ENCODE measurements around the gene STAP2.
A peak's percentile ranks its signal among the peaks of the same experiment; 100 is the strongest.

Gene STAP2

DNA sequence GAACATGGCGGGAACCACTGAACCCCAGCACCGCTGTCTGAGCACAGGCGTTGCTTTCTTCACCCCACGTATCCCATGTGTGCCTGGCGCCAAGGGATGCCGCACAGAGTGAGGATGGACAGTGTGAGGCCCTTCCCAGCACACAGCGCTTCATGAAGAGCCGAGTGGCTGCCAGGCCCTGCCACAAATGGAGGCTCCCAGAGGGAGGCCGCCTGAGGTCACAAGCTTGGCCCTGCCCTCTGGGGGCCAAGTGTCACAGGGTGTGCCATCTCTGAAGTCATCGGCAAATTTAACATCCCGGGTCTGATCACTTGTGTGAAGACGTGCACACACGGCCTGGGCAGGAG, 29.1 kb upstream of the STAP2 start:
- Histone ChIP-seq H3K27me3 (replicated peaks; ENCODE audit: control insufficient read depth, insufficient read depth, low read length) (no peaks in the 10 kb centered on the region), H3K36me3 (ENCODE audit: control insufficient read depth, insufficient read depth, low read length) (peaks cover 32% of the 10 kb centered on the region), H3K4me3 (replicated peaks; ENCODE audit: low read depth, low read length) (no peak overlapping the region)
- TF ChIP-seq CTCF (IDR thresholded peaks at IDR 0.05; ENCODE audit: insufficient read depth, low read length, poor library complexity, severe bottlenecking): no peak
- DNase-seq (ENCODE audit: extremely low read depth, insufficient read length): no peak

DNA sequence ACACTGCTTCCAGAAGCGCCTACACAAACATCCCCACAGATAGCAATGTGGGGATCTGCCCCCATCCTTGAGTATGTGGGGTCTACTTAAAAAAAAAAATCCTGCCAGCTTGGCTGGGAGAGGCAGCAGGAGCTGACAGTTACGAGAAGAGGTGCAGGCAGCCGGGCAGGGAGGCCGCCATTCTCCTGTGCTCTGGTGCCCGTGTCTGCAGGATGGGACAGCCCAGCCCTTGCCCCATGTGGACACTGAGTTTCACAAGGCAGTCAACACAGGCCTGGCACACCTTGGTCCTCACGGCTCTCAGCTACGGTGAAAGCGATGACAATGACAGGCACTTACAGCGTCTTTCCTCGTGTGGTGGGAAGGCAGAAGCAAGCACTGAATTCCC, 28.7 kb upstream of the STAP2 start:
- H3K4me3 ChIP-seq (replicated peaks; ENCODE audit: low read depth, low read length): no peak overlapping the region
- no peak for DNase-seq (ENCODE audit: extremely low read depth, insufficient read length)
- peaks cover 34% of the 10 kb centered on the region for H3K36me3 ChIP-seq (ENCODE audit: control insufficient read depth, insufficient read depth, low read length)
- no peak for TF ChIP-seq CTCF (IDR thresholded peaks at IDR 0.05; ENCODE audit: insufficient read depth, low read length, poor library complexity, severe bottlenecking)
- H3K27me3 ChIP-seq (replicated peaks; ENCODE audit: control insufficient read depth, insufficient read depth, low read length): no peaks in the 10 kb centered on the region

GRCh38 chr19:4366666-4367335, 28.2 kb upstream of the STAP2 start:
- Histone ChIP-seq H3K4me3 (replicated peaks; ENCODE audit: low read depth, low read length) (no peak overlapping the region), H3K36me3 (ENCODE audit: control insufficient read depth, insufficient read depth, low read length) (peaks cover 38% of the 10 kb centered on the region), H3K27me3 (replicated peaks; ENCODE audit: control insufficient read depth, insufficient read depth, low read length) (no peaks in the 10 kb centered on the region)
- DNase-seq (ENCODE audit: extremely low read depth, insufficient read length): no peak
- TF ChIP-seq CTCF (IDR thresholded peaks at IDR 0.05; ENCODE audit: insufficient read depth, low read length, poor library complexity, severe bottlenecking): no peak

- peaks cover 41% of the 10 kb centered on the region for H3K36me3 ChIP-seq (ENCODE audit: control insufficient read depth, insufficient read depth, low read length)
- H3K27me3 ChIP-seq (replicated peaks; ENCODE audit: control insufficient read depth, insufficient read depth, low read length): no peaks in the 10 kb centered on the region
- no peak overlapping the region for H3K4me3 ChIP-seq (replicated peaks; ENCODE audit: low read depth, low read length)
- TF ChIP-seq CTCF (IDR thresholded peaks at IDR 0.05; ENCODE audit: insufficient read depth, low read length, poor library complexity, severe bottlenecking): no peak
- DNase-seq (ENCODE audit: extremely low read depth, insufficient read length): no peak
Measured at GRCh38 chr19:4365791-4366665, 27.4 kb upstream of the STAP2 start.

GRCh38 chr19:4365341-4365740, 26.7 kb upstream of the STAP2 start:
- no peaks in the 10 kb centered on the region for H3K27me3 ChIP-seq (replicated peaks; ENCODE audit: control insufficient read depth, insufficient read depth, low read length)
- H3K4me3 ChIP-seq (replicated peaks; ENCODE audit: low read depth, low read length): no peak overlapping the region
- peaks cover 45% of the 10 kb centered on the region for H3K36me3 ChIP-seq (ENCODE audit: control insufficient read depth, insufficient read depth, low read length)
- no peak for TF ChIP-seq CTCF (IDR thresholded peaks at IDR 0.05; ENCODE audit: insufficient read depth, low read length, poor library complexity, severe bottlenecking)
- DNase-seq (ENCODE audit: extremely low read depth, insufficient read length): peak; percentile 15

Measured in GM06990 (cell line).